Subcutaneous adipose tissue (tissue), 4 donors: ENCODE results near the gene PPM1N. TPM values are rescaled to one million over a fixed set of nuclear protein-coding genes. Genes with fewer than 3 reads are reported as not detected.

Experiments
- total RNA-seq, 4 donors: library from RNA; depleted of rRNA; stranded (reverse); fragments of >200 nt; gene quantifications; one replicate each; pipeline ENCODE4 v1.1.0, GENCODE V29; 2016
- TF ChIP-seq, protein P1 (sequence below): fragments of 450-650 bp; IDR thresholded peaks from one replicate; pipeline ENCODE4 v1.5.1; 2016; ENCODE audit warnings: low read depth, mild to moderate bottlenecking, control low read depth, antibody characterized with exemption, moderate library complexity

The PPM1N gene
- total RNA-seq, 4 donors from 2014 or later, result 1.3 to 2.0 (median 2.0) TPM; not detected in 1

DNA sequence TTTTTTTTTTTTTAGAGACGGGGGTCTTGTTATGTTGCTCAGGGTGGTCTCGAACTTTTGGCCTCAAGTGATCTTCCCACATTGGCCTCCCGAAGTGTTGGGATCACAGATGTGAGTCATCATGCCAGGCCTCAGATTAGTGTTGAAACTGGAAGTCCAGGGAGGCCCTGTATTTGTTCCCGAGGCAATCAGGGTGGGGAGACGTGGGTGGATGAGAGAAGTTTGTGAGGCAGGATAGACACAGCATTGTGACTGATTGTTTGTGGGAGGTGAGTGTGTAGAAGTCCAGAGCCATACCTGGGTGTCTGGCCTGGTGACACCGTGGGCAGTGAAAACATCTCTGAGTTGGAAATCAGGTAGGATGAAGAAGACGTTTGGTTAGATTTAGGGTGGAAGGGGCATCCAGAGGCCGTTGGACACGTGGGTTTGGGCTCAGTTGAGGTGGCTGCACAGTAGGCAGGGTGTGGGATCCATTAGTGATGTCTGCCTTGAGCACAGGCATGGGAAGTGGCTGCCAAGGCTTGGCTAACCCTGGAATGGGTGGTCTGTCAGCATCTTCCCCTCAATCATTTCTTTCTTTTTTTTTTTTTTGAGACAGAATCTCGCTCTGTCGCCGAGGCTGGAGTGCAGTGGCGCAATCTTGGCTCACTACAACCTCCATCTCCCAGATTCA lies 13.8 kb upstream of the PPM1N start:
- TF ChIP-seq, protein P1, sequence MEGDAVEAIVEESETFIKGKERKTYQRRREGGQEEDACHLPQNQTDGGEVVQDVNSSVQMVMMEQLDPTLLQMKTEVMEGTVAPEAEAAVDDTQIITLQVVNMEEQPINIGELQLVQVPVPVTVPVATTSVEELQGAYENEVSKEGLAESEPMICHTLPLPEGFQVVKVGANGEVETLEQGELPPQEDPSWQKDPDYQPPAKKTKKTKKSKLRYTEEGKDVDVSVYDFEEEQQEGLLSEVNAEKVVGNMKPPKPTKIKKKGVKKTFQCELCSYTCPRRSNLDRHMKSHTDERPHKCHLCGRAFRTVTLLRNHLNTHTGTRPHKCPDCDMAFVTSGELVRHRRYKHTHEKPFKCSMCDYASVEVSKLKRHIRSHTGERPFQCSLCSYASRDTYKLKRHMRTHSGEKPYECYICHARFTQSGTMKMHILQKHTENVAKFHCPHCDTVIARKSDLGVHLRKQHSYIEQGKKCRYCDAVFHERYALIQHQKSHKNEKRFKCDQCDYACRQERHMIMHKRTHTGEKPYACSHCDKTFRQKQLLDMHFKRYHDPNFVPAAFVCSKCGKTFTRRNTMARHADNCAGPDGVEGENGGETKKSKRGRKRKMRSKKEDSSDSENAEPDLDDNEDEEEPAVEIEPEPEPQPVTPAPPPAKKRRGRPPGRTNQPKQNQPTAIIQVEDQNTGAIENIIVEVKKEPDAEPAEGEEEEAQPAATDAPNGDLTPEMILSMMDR, result no peak

GRCh38 chr19:45485305-45486077 lies 12.8 kb upstream of the PPM1N start:
- TF ChIP-seq, protein P1, result no peak

GRCh38 chr19:45488708-45489107 lies 9.5 kb upstream of the PPM1N start:
- TF ChIP-seq, protein P1, result no peak

GRCh38 chr19:45489216-45489855 lies 8.9 kb upstream of the PPM1N start:
- TF ChIP-seq, protein P1, result no peak

DNA sequence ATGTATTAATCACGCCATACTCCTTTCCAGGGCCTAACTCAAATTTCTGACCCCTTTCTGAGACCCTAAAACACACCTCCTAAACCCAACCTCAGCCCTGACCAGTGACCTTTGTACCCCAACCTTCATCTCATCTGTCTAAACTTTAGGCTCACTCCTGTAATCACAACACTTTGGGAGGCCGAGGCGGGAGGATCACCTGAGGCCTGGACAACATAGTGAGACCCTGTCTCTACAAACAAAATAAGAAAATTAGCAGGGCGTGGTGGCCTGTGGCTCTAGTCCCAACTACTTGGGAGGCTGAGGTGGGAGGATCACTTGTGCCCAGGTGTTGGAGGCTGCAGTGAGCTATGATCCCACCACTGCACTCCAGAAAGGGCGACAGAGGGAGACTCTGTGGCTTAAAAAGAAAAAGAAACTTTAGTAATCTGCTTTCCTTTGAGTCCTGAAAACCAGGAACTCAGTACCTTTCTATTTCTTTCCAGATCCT lies 6.1 kb upstream of the PPM1N start:
- TF ChIP-seq, protein P1, result no peak

DNA sequence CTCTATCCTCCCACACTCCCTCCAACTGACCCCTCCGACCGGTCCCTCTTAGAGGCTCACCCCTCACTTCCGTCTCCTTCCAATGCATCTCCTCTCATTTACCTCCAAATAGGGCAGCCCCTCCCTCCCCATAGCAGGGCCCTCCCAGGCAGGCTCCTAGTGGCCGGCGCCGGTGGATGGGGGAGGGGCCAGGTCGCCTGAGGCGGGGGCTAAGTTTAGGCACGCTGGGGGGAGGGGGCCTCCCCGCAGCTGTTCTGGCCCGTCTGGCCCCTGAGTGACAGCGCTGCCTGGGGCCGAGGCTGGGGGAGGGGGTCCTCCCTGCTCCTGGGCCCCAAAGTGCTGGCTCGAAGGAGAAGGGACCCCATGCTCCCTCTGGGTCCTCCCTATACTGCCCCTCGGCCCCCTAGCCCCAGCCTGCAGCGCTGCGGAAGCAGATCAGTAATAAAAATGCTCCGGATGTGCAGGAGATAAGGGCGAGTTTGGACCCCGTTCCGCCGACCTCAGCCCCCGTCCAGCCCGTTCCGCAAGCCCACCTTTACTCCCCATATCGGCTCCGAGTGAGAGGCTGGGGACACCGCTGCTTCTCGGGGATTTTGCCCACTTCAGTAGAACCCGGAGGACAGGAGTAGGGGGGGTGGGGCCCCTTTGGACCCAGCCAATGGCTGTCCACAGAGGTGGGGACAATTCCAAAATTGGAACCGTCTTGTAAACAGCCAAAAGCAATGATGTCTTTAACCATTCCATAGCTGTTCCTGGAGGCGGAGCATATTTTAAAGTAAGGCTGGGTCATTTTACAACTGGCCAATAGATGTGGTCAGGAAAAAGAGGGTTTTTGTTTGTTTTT lies 5.4 kb upstream of the PPM1N start:
- TF ChIP-seq, protein P1, result no peak
